HPDE6-E6E7 (cell line): Measurements from ENCODE around the gene FXYD5.

Source experiments
- DNase-seq: peaks from one replicate; pipeline ENCODE4 v3.0.0; 2011; ENCODE audit warnings: missing footprints; ENCODE audit errors: extremely low spot score

FXYD5 gene

DNA sequence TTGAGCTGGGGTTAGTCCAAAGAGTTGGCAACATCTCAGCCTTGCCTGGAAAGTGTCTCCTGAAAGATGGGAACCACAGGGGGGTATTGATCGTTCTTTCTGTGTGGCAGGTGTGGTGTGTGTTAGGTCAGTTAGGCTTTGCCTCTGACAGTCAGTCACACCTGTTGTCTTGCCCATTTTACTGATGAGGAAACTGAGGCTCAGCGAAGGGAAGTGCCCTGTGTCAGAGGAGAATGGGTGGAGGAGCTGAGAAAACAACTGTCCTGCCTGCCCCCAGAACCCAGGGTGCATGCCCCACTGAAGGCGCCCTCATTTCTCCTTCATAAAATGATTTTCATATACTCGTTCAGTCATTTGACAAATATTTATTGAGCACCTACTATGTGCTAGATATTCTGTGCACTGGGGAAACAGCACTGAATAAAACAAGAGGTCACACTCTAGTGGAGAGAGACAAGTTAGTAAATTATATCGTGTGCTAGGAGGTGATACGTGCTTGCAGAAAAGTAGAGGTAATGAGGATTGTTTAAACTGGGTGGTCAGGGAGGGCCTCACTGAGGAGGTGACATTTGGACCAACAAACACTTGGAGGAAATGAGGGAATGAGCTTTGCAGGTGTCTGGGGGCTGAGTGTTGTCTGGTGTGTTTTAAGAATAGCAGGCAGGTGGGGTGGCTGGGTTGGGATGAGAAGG is 1.6 kb downstream of the FXYD5 start:
- no peak for DNase-seq

DNA sequence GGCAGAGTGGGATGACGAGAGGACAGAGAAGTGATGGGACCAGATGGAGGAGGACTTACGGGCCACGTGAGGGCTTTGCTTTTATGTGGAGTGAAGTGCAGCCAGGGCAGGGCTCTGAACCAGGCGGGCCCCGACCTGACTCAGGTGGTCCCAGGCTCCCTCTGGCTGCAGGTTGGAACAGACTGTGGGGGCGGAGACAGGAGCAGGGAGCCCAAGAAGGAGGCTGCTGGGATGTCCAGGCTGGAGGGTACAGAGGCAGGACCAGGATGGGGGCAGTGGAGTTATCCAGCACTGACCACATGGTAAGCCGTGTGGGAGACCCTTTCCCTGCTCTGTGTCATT is 2.1 kb downstream of the FXYD5 start:
- DNase-seq = no peak

GRCh38 chr19:35157431-35157830 is 2.9 kb downstream of the FXYD5 start:
- DNase-seq = no peak

GRCh38 chr19:35159606-35160005 is 5.1 kb downstream of the FXYD5 start:
- DNase-seq = no peak

DNA sequence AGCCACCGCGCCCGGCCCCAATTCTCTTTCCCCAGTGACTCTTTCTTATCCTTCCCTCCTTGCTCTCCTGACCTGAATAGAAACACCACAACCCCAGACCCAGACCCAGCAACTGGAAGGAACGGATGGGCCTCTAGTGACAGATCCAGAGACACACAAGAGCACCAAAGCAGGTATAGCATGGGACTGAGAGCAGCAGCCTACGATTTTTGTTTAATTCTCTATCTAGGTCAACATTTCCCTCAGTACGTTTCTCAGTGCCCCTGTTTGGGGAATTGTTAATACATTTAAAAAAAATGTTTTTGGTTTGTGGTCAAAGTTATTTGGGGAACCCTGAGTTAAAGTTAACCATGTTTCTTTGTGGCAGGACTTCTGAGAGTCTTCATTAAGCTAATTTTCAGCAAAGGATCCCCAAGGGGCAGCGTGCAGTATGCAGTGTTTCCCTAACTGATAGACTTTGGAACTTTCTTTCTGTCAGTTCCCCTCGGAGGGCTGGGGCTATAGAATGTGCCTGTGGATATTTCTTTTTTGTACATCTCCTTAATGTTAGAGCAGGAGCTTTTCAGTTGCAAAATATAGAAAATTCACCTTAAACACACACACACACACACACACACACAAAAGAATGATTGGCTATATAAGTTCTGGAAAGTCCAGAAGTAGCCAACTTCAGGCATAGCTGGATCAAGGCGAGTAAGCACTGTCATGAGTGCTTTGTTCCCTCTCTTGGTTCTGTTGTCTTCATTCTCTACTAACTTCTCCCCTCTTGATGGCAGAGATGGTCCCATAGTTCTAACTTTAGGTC is 6.3 kb downstream of the FXYD5 start:
- DNase-seq = no peak

DNA sequence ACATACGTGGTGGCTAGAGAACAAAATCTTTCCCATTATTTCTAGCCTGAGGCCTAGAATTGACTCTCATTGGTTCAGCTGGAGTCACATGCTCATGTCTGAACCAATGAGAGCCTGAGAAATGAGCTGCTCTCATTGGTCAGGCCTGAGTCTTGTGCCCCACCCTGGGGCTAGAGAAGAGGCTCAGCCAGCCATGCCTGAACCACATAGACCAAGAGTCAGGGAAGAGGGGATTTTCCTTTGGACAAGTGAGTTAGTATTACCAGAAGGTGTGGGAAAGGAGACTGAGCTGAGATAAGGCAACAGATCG is 6.9 kb downstream of the FXYD5 start:
- no peak for DNase-seq

DNA sequence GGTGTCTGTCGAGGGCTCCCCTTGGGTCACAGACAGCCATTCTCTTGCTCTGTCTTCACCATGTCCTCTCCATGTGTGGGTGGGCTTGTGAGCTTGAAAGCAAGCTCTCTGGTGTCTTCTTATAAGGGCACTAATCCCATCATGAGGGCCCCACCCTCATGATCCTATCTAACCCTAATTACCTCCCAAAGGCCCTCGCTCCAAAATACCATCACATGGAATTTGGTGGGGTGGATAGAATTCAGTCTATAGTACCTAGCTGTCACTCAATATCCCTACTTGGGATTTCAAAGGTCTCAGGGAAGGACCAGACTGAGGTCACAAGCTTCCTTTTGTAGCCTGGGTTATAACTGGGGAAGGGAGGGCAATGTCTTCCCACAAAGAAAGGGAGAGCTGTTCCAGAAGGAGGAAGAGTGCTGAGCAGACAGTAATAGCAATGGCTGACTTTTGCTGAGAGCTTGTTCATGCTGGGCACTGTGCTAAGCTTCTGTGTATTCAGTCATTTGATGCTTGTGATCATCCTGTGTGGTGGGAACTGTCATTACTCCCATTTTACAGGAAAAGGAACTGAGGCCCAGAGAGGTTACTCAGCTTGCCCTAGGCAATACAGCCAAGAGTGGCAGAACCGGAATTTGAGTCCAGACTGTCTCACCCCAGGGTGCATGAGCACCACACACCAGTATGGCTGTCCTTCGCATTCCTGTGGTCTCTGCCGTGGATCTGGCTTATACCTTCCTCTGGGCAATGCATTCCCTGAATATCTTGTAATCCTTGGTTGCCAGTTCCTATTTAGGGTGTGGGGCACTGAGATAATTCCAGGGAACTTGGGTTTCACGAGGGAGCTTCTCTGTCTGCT is 8.2 kb downstream of the FXYD5 start:
- no peak for DNase-seq

DNA sequence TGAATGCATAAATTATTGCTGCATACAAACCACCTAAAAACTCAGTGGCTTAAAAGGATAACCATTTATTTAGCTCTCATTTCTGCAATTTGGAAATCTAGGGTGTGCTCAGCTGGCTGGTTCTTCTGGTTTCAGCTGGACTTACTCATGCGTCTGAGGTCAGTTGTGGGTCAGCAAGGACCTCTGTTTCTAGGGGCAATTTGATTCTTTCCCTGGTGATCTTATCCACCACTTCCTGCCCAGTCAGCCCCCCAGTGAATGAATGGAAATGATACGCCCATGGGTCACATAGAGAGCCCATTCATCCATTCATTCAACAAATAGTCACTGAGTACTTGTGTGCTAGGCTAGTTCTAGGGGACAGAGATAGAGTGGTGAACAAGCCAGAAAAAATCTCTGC is 9.9 kb downstream of the FXYD5 start:
- no peak for DNase-seq

- no peak for DNase-seq
Observed at GRCh38 chr19:35165200-35166058, 10.9 kb downstream of the FXYD5 start.

GRCh38 chr19:35166100-35167063 is 11.8 kb downstream of the FXYD5 start:
- no peak for DNase-seq

DNA sequence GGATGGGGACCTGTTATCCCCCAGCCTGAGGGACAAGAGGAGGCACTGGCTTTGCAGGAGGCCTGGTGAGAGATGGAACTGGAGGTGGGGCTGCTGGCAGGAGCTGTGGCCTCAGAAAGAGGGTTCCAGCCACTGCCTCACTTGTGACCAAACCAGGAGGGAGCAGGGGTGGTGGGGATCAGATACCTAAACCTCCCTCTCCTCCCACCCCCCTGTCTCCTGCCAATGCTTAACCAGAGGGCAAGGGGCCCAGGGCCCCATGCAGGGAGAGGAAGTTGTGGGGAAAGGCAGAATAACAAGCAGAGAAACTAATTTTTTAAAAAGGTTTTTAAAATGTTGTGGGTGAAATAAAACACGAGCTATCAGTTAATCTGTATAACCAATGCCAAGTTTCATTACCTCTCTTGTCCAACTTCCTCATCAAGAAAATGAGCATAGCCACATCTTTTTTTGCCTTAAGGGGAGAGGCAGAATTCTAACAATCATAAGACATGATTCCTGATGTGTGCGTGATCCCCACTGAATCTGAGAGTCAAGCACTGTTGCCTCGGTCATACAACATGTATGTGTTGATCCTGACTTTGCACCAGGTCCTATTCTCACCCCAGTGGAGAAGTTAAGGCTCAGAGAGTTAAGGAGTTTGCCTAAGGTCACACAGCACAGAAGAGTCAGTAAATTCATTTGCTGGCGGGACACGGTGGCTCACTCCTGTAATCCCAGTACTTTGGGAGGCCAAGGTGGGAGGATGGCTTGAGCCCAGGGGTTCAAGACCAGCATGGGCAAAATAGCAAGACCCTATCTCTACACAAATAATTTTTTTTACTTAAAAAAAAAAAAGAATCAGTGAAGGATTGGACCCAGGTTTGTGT is 12.9 kb downstream of the FXYD5 start:
- no peak for DNase-seq

DNA sequence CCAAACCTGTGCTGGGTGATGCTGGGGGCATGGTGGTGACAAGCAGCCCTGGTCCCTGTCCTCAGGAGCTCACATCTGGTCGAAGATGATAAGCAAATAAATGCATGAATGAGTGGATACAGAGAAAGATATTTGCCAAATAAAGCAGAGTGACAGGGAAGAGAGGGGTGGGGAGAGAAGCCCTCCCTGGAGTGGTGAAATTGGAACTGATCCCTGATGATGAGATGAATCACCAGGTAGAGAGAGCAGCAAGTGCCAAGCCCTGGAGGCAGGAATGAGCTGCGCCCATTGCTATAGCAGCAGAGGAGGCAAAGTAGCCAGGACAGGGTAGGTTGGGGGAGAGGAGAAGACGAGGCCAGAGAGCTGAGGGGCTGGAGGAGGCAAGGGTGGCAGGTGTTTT is 13.7 kb downstream of the FXYD5 start:
- DNase-seq = peak; percentile 64

DNA sequence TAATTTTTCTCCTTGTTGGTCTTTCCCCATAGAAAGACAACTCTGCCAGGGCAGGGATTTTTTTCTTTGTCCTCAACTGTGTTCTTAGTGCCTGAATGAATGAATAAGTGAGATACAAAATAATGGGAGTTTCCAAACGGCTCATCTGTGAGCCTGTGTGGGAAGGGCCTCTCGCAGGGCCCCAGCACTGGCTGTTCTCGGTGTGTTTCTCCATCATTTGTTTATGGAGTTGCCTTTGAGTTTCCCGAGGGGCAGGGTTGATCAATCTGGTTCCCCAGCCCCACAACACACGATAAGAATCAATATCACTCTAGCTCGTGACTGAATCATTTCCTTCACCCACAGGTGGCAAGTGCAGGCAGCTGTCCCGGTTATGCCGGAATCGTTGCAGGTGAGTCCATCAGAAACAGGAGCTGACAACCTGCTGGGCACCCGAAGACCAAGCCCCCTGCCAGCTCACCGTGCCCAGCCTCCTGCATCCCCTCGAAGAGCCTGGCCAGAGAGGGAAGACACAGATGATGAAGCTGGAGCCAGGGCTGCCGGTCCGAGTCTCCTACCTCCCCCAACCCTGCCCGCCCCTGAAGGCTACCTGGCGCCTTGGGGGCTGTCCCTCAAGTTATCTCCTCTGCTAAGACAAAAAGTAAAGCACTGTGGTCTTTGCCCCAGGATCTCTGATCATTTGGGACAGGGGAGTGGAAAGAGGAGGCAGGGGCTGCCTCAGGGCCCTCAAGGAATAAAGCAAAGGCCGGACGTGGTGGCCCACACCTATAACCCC is 14.9 kb downstream of the FXYD5 start:
- DNase-seq = no peak

DNA sequence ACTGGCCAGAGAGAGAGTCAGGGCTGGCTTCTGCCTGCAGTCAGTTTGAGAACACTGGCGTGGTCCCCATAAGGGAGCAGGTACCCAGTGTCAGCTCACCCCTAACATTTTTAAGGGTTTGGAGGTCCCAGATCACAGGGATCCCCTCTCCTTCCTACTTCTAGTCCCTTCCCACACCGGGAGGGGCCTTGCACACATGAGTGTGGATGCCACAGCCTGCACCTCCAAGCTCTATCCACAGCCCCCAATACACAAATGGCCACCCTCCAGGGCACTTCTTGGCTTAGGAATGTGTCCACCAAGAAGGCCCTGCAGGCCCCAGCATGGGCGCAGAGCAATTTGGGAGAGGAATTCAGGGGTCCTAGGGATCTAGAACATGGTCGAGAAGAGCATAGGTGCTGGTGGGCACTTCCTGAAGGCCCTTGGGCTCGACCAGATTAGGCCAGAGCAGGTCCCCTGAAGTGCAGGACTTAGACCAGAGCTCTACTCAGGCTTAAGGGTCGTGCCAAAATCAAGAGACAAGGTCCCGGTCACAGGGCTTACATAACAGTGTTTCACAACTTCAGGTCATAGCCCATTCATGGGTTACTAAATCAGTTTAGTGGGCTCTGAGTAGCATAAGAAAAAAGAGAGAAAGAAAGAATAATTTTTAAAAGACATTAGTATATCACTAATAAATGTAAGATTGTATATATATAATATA is 16.0 kb downstream of the FXYD5 start:
- DNase-seq = no peak

DNA sequence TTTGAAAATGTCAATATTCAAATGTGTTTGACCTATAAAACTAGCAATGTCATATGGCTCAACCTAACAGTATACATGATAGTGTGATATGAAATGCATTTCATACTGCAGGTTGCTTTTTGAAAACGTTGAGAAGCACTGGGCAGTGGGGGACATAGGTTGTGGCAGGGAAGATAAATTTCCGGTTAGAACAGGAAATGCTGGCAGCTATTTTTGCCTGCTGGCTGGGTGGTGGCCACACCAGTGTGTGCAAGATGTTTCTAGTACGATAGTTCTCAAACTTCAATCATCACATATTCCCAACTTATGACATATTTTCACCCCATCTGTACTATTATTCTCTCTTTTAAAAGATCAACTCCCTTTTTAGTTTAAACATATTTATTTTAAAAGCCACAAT is 17.2 kb downstream of the FXYD5 start:
- no peak for DNase-seq

DNA sequence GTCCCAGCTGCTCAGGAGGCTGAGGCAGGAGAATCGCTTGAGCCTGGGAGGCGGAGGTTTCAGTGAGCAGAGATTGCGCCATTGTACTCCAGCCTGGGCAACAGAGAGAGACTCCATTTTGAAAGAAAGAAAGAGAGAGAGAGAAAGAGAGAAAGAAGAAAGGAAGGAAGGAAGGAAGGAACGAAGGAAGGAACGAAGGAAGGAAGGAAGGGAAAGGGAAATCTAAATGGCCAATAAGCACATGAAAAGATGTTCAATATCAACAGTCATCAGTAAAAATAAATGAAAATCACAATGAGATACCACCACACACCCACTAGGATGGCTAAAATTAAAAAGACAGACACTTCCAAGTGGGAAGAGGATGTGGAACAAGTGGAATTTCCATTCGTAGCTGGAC is 19.7 kb downstream of the FXYD5 start:
- DNase-seq = no peak

DNA sequence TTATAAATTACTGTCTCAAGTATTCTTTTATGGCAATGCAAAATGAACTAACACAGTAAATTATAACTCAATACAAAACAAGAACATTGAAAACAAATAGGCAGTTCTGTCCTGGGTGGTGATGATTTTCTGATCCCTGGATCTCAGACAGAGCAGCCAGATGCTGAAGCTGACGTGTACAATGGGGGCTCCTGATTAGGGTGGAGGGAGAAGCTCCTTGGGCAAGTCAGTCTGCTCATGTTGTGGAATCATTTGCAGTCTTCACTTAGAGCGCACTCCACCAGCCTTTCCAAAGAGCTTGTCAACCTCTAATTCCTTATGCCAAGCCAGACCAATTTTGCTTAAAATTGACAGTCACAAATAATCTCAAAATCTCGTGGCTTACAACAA is 21.6 kb downstream of the FXYD5 start:
- no peak for DNase-seq
